ENCODE data around the gene HOXB3.
A peak's percentile ranks its signal among the peaks of the same experiment; 100 is the strongest.

The HOXB3 gene

DNA sequence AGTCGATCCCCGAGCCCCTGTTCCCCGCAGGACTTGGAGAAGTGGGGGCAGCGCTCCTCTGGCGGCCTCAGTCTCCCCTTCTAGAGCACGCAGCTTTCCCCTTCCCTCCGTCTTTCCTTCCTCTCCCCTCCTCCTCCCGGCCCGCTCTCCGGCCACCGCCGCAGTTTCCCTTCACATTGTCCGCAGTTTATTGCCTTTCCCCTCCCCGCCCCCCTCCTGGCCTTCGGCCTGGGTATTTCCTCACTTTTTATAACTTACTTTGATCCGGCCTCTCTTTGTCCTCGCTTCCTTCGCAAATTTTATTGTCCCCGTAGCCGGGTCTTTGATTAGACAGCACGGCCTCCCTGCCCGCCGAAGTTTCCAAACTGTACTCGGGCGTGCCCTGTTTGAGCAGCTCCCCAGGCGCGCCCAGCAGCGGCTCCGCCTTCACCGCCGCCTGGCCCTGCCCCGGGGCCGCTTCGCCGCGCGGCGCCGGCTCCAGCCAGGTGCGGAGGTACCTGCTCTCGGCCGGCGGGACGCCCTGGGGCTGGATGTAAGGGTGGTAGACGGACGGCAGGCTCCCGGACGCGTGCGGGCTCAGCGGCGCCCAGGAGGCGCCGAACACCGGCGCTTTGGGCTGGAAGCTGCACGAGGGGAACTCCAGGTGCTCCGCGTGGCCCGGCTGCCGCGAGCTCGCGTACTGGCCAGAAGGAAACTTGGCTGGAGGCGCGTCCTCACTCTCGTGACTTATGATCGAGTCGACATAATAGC lies 35.6 kb upstream of the HOXB3 start:
- no peak for DNase-seq (ENCODE audit: low read depth)

GRCh38 chr17:48624544-48625494 lies 34.8 kb upstream of the HOXB3 start:
- no peak for DNase-seq (ENCODE audit: low read depth)

GRCh38 chr17:48624118-48624517 lies 34.1 kb upstream of the HOXB3 start:
- no peak for DNase-seq (ENCODE audit: low read depth)

DNA sequence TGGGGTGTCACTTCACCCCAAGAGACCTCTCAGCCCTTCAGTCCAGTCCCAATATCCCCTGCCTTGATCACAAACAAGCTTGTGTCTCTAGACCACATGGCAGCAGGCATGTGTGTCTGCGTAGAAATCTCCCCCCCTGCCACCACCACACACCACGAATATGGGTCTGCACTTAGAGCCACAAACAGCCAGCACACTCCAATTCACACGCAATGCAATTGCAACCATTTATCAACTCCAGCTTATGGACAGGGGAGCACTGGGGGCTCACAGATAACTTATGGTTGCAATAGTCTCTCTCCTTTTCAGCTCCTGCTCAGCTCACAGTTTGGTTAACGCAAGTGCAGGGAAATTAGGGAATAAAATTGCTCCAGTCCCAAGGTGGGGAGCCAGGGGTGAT lies 33.5 kb upstream of the HOXB3 start:
- DNase-seq (ENCODE audit: low read depth) = no peak

DNA sequence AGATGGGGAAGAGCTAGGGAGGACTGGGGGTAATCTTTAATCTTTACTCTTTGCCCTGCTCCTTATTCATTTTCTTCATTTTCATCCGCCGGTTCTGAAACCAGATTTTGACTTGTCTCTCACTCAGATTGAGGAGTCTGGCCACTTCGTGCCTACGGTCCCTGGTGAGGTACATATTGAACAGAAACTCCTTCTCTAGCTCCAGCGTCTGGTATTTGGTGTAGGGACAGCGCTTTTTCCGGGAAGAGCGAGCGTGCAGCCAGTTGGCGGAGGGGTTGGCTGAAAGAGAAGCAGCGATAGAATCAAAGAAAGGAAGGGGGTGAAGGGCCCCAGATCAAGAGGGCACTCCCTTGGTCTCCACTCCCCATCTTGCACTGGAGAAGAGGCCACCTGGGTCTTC lies 32.8 kb upstream of the HOXB3 start:
- DNase-seq (ENCODE audit: low read depth) = no peak

DNA sequence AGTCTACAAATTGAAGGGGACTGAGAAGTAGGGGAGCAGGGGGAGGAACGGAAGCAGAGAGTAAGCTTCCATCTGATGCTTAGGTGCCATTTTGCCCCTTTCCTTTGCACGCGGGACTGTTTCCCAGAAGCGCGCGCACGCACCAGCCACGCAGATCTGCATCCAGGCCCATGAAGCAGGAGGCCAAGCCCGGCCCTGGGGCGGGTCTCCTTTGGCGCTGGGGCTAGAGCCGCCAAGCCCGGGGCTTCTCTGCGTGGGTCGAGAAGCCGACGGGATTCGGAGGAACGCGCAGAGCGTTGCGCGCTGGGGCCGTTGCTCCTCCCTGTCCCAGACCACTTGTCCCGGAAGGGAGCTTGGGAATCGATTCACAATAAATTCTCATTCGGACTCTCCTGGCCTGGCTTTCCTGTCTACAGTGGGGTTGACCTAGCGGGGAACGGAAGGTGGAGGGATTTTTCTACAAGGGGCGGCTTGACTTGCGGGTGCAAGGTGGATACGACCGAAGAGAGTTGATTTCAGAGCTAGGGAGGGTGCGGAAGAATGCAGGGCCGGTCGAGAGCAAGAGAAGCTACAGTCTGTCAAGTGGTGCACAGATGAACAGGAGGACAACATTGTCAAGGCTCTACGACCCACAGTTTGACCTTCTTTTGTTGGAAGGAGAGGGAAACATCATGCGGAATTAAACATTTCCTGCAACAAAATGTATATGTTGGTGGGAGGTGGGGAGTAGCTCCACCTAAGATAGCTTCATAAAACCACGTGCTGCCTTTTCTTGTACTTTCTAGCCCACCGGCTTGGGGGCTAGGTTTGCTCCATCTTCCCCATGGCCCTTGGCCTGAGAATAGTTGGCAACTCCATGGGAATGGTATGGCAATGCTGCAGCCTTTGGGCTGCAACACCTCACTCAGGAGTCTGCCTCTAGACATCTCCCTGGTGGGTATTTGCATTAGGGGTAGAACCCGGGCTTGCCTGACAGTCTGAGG lies 31.7 kb upstream of the HOXB3 start:
- DNase-seq (ENCODE audit: low read depth) = no peak

DNA sequence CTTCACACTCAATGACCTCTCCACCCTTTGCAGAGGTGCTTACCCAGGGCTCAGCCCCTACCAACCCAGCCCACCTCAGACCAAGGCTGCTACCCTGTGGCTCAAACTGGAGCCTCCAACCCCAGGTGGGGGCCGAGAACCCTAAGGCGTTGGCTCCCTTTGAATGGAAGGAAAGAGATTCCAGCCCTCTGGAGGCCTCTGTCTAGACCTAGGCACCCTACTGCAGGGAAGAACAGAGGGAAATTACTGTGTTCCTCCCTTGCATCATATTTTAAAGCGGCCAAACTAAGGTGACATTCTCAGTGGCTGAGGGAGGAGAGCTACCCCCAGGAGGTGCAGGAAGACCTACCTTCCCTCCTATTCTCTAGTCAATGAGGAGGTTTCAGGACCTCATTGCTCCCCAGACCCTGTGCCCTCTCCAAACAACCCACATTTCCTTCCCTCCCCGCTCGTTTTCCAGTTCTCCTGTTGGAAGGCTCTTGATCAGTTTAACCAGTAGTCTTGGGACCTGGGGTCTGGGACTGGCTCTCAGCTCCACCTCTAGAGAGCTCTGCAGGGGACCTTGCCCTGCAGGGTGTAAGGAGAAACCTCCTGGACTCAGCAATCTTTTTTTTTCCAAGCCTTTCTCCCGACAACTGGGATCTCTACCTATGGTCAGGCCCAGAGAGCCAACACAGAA lies 30.6 kb upstream of the HOXB3 start:
- no peak for DNase-seq (ENCODE audit: low read depth)

DNA sequence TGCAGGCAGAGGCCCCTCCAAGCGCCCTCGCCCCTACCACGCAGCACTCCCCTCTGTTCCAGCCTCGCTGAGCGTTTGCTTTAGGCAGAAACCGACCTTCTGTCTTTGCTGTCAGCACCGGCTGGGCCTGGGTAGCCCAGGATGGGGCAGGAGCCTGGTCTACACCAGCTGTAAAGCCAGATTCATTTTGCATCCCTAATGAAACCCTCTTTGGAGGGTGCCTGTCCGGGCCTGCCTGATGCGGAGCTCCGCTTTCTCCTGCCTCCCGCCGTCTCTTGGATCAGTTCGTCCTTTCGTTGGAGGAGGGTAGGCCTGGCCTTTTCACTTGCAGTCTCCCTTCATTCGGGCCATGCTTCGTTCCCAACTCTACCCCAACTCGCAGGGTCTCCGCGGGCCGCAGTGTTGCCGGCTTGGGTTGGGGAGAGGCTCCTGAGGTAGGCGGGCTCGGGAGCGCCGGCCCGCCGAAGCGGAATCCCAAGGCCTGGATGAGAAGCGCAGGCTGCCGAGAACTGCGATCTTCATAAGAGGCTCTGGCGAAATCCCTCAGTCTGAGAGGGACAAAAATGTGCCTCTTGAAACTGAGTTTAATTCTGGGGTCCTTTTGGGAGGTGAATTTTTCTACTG lies 29.9 kb upstream of the HOXB3 start:
- DNase-seq (ENCODE audit: low read depth) = no peak

- peak; percentile 60 for DNase-seq (ENCODE audit: low read depth)
These were observed 28.3 kb upstream of the HOXB3 start for GRCh38 chr17:48618256-48618896.

DNA sequence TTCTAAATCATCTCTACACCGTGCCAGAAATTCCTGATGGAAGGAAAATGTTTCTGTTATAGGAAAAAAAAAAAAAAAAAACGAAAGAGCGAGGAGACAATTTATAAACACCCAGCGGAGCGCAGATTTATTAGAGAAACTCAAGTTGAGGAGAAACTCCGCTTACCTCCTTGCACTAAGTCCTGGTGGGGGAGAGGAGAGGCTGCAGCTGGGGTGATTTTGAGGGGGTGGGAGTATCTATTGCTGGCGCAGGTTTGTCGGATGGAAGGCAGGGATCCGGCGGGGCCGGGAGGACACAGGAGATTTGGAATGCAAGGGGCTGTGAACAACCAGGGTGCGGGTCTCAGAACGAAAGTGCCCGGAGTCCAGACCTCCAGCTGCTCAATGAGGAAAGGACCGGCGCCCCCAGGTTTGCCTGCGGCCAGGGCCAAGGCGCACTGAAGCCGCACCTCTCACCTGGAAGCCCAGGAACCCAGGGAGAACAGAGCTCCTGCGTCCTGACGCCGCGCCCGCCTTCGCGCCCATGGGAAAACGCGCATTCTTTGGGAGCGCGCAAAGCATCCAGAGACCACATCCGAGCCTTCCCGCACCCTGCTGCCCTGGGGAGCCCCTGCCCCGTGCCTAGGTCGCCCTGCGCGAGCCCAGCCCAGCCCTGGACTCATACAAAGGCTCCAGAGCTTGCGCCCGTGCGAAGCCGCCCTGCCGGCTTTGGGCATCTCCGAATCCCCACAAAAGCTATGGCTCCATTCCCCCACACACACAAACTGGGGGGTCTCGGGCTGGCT lies 27.6 kb upstream of the HOXB3 start:
- no peak for DNase-seq (ENCODE audit: low read depth)

- no peak for DNase-seq (ENCODE audit: low read depth)
These were observed 26.9 kb upstream of the HOXB3 start for GRCh38 chr17:48616717-48617470.

GRCh38 chr17:48615963-48616716 lies 26.1 kb upstream of the HOXB3 start:
- no peak for DNase-seq (ENCODE audit: low read depth)

DNA sequence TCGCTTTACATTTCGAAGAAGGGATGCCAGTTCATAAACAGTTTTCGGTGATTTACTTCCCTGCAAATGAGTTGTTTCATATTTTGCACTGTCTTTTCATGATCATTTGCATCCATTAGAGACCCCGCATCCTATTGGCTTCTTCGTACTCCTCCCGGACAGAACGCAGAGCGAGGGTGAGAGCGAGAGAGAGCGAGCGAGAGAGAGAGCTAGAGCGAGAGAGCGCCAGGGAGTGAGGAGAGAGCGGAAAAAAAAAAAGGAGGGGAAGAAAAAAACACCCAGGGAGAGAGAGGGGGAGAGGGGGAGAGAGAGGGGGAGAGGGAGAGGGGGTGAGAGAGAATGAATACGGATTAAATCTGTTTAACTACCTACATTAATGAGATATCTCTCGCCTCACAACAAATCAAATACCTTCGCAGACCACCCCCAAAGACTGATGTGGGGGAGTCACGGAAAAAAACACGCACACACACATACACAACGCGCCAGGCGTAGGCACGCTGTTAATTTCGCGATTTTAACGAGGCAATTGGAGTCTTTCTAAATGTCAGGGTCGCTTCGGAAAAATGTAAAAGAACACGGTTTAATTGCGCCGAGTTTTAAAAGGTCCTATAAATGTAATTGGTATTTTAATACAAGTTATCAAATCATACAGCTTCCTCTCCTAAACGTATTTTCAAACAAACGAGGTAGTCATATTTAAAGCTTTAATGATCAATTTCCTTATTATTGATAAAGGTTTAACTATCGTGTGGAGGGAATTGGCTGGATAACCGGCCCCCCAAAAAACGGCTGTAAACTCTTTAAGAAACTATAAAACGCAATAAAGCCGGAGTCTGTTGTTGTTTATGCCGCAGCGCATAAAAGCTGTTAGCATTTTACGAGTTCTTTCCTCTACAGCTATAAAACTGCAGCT lies 25.3 kb upstream of the HOXB3 start, which contains the start of gene HOXB8:
Gene HOXB8 (minus strand): TSS at position 246 of the 916 bp plus-strand sequence. CDS start 588 bp downstream, outside the sequence.
- no peak for DNase-seq (ENCODE audit: low read depth)

GRCh38 chr17:48613862-48614694 lies 24.0 kb upstream of the HOXB3 start:
- DNase-seq (ENCODE audit: low read depth) = no peak

- DNase-seq (ENCODE audit: low read depth) = no peak
These were observed 23.0 kb upstream of the HOXB3 start for GRCh38 chr17:48612854-48613691.
